ENCODE measurements around the gene TLE1.

Gene TLE1

GRCh38 chr9:81680006-81680405, 9.3 kb downstream of the TLE1 start:
- Mint-ChIP-seq H3K27ac (no peak overlapping the region), H3K27me3 (no peaks in the 10 kb centered on the region), H3K36me3 (no peaks in the 10 kb centered on the region), H3K4me1 (peaks cover 9% of the 10 kb centered on the region), H3K9me3 (no peaks in the 10 kb centered on the region), H3K4me3 (no peak overlapping the region)
- no peak for DNase-seq
- CTCF ChIA-PET, result interaction anchor here (0.6 kb wide), 1 partner anchor 47 kb away, joined by 3 read pairs; no protein-coding TSS in a partner anchor

- Mint-ChIP-seq H3K27me3 (no peaks in the 10 kb centered on the region), H3K4me1 (peaks cover 9% of the 10 kb centered on the region), H3K36me3 (no peaks in the 10 kb centered on the region), H3K9me3 (peaks cover 2% of the 10 kb centered on the region), H3K4me3 (no peak overlapping the region), H3K27ac (no peak overlapping the region)
- DNase-seq, result no peak
- CTCF ChIA-PET, result no interaction called here
These were observed 11.3 kb downstream of the TLE1 start for GRCh38 chr9:81678088-81678487.

GRCh38 chr9:81676395-81676794, 13.0 kb downstream of the TLE1 start:
- peaks cover 2% of the 10 kb centered on the region for H3K9me3 Mint-ChIP-seq
- no peak overlapping the region for H3K4me3 Mint-ChIP-seq
- H3K4me1 Mint-ChIP-seq, result no peaks in the 10 kb centered on the region
- H3K36me3 Mint-ChIP-seq, result no peaks in the 10 kb centered on the region
- H3K27me3 Mint-ChIP-seq, result no peaks in the 10 kb centered on the region
- CTCF ChIA-PET, result no interaction called here
- DNase-seq, result no peak
- H3K27ac Mint-ChIP-seq, result no peak overlapping the region

- no peak for DNase-seq
- CTCF ChIA-PET, result no interaction called here
- Mint-ChIP-seq H3K27ac (no peak overlapping the region), H3K4me1 (no peaks in the 10 kb centered on the region), H3K27me3 (no peaks in the 10 kb centered on the region), H3K4me3 (no peak overlapping the region), H3K9me3 (peaks cover 2% of the 10 kb centered on the region), H3K36me3 (no peaks in the 10 kb centered on the region)
These were observed 16.0 kb downstream of the TLE1 start for GRCh38 chr9:81673310-81673709.

GRCh38 chr9:81671880-81672280, 17.5 kb downstream of the TLE1 start:
- no peak for DNase-seq
- no peaks in the 10 kb centered on the region for H3K4me1 Mint-ChIP-seq
- no peak overlapping the region for H3K4me3 Mint-ChIP-seq
- no peak overlapping the region for H3K27ac Mint-ChIP-seq
- CTCF ChIA-PET, result no interaction called here
- peaks cover 2% of the 10 kb centered on the region for H3K9me3 Mint-ChIP-seq
- no peaks in the 10 kb centered on the region for H3K27me3 Mint-ChIP-seq
- no peaks in the 10 kb centered on the region for H3K36me3 Mint-ChIP-seq

- Mint-ChIP-seq H3K4me3 (no peak overlapping the region), H3K27me3 (no peaks in the 10 kb centered on the region), H3K27ac (no peak overlapping the region), H3K36me3 (no peaks in the 10 kb centered on the region), H3K4me1 (no peaks in the 10 kb centered on the region), H3K9me3 (peaks cover 2% of the 10 kb centered on the region)
- DNase-seq, result no peak
- CTCF ChIA-PET, result no interaction called here
These were observed 19.5 kb downstream of the TLE1 start for GRCh38 chr9:81669866-81670265.

- Mint-ChIP-seq H3K9me3 (peaks cover 2% of the 10 kb centered on the region), H3K4me1 (no peaks in the 10 kb centered on the region), H3K27me3 (no peaks in the 10 kb centered on the region), H3K27ac (no peak overlapping the region), H3K4me3 (no peak overlapping the region), H3K36me3 (no peaks in the 10 kb centered on the region)
- CTCF ChIA-PET, result no interaction called here
- no peak for DNase-seq
These were observed 20.2 kb downstream of the TLE1 start for GRCh38 chr9:81669041-81669651.

- CTCF ChIA-PET, result no interaction called here
- H3K4me1 Mint-ChIP-seq, result no peaks in the 10 kb centered on the region
- no peaks in the 10 kb centered on the region for H3K9me3 Mint-ChIP-seq
- H3K27me3 Mint-ChIP-seq, result no peaks in the 10 kb centered on the region
- no peak overlapping the region for H3K27ac Mint-ChIP-seq
- DNase-seq, result no peak
- no peak overlapping the region for H3K4me3 Mint-ChIP-seq
- H3K36me3 Mint-ChIP-seq, result no peaks in the 10 kb centered on the region
These were observed 23.2 kb downstream of the TLE1 start for GRCh38 chr9:81666123-81666522.

GRCh38 chr9:81665322-81665871, 23.9 kb downstream of the TLE1 start:
- Mint-ChIP-seq H3K4me3 (no peak overlapping the region), H3K9me3 (no peaks in the 10 kb centered on the region), H3K4me1 (no peaks in the 10 kb centered on the region), H3K27ac (no peak overlapping the region), H3K27me3 (no peaks in the 10 kb centered on the region), H3K36me3 (no peaks in the 10 kb centered on the region)
- CTCF ChIA-PET, result no interaction called here
- no peak for DNase-seq

- H3K36me3 Mint-ChIP-seq, result no peaks in the 10 kb centered on the region
These were observed 24.6 kb downstream of the TLE1 start for GRCh38 chr9:81664638-81665222.

GRCh38 chr9:81661339-81661738, 28.0 kb downstream of the TLE1 start:
- H3K4me1 Mint-ChIP-seq, result no peaks in the 10 kb centered on the region
- DNase-seq, result no peak
- no peaks in the 10 kb centered on the region for H3K36me3 Mint-ChIP-seq
- no peak overlapping the region for H3K27ac Mint-ChIP-seq
- no peak overlapping the region for H3K4me3 Mint-ChIP-seq
- H3K27me3 Mint-ChIP-seq, result no peaks in the 10 kb centered on the region
- H3K9me3 Mint-ChIP-seq, result no peaks in the 10 kb centered on the region
- CTCF ChIA-PET, result no interaction called here

More at GRCh38 chr9:81664638-81665222, 24.6 kb downstream of the TLE1 start:
- no peak for DNase-seq
- H3K27ac Mint-ChIP-seq, result no peak overlapping the region
- no peaks in the 10 kb centered on the region for H3K4me1 Mint-ChIP-seq
- no peak overlapping the region for H3K4me3 Mint-ChIP-seq
- no peaks in the 10 kb centered on the region for H3K9me3 Mint-ChIP-seq
- CTCF ChIA-PET, result no interaction called here
- no peaks in the 10 kb centered on the region for H3K27me3 Mint-ChIP-seq

- DNase-seq, result no peak
- no peaks in the 10 kb centered on the region for H3K9me3 Mint-ChIP-seq
- CTCF ChIA-PET, result no interaction called here
- H3K4me3 Mint-ChIP-seq, result no peak overlapping the region
- H3K27ac Mint-ChIP-seq, result no peak overlapping the region
- no peaks in the 10 kb centered on the region for H3K27me3 Mint-ChIP-seq
- no peaks in the 10 kb centered on the region for H3K4me1 Mint-ChIP-seq
- H3K36me3 Mint-ChIP-seq, result no peaks in the 10 kb centered on the region
These were observed 32.4 kb downstream of the TLE1 start for GRCh38 chr9:81656871-81657337.

- Mint-ChIP-seq H3K36me3 (no peaks in the 10 kb centered on the region), H3K27me3 (no peaks in the 10 kb centered on the region), H3K4me1 (no peaks in the 10 kb centered on the region), H3K9me3 (no peaks in the 10 kb centered on the region), H3K27ac (no peak overlapping the region), H3K4me3 (no peak overlapping the region)
- CTCF ChIA-PET, result no interaction called here
- DNase-seq, result no peak
These were observed 33.3 kb downstream of the TLE1 start for GRCh38 chr9:81656004-81656403.

- Mint-ChIP-seq H3K4me3 (no peak overlapping the region), H3K4me1 (no peaks in the 10 kb centered on the region), H3K9me3 (no peaks in the 10 kb centered on the region), H3K36me3 (no peaks in the 10 kb centered on the region), H3K27ac (no peak overlapping the region), H3K27me3 (no peaks in the 10 kb centered on the region)
- no peak for DNase-seq
- CTCF ChIA-PET, result no interaction called here
These were observed 36.1 kb downstream of the TLE1 start for GRCh38 chr9:81653240-81653639.

- no peak for DNase-seq
- Mint-ChIP-seq H3K9me3 (no peaks in the 10 kb centered on the region), H3K27me3 (no peaks in the 10 kb centered on the region), H3K36me3 (no peaks in the 10 kb centered on the region), H3K4me3 (no peak overlapping the region), H3K27ac (no peak overlapping the region), H3K4me1 (no peaks in the 10 kb centered on the region)
- CTCF ChIA-PET, result no interaction called here
These were observed 37.2 kb downstream of the TLE1 start for GRCh38 chr9:81652058-81652687.

Data from activated naive CD4-positive, alpha-beta T cell treated with anti-CD3 and anti-CD28 coated beads, Interleukin-2, amount 10 ng/mL, durations not matched to agents 7 days and 5 days (primary cell).